Measurements from ENCODE around the gene FGF14.

DNA sequence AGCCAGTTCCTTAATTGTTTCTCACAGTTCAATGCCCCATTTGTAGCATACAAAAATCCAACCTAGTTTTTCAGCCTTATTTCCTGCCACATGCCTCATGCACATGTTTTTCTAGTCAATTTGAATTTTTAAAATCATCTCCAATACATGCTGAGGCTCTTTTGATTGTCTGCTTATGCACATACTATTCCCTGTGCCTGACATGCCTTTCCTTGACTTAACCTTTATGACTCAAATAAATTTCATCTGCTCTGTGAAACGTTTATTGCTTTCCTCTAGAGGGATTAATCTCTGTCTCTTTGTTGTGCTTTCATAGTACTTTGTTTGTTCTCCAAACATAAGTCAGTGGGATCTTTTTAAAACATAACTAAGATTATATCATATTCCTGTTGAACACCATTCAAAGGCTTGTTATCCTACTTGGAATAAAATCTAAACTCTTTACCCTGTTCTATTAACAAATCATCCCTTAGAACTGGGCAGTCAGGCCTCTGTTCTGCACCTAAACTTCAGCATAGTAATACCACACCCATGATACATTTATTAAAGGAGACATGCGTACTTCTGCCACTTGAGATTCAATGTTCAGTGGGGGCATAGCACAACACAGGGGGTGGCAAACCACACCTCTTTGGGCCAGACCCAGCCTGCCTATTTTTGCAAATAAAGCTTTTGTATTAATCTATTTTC lies 346.6 kb downstream of the FGF14 start:
- TF ChIP-seq, protein P1, sequence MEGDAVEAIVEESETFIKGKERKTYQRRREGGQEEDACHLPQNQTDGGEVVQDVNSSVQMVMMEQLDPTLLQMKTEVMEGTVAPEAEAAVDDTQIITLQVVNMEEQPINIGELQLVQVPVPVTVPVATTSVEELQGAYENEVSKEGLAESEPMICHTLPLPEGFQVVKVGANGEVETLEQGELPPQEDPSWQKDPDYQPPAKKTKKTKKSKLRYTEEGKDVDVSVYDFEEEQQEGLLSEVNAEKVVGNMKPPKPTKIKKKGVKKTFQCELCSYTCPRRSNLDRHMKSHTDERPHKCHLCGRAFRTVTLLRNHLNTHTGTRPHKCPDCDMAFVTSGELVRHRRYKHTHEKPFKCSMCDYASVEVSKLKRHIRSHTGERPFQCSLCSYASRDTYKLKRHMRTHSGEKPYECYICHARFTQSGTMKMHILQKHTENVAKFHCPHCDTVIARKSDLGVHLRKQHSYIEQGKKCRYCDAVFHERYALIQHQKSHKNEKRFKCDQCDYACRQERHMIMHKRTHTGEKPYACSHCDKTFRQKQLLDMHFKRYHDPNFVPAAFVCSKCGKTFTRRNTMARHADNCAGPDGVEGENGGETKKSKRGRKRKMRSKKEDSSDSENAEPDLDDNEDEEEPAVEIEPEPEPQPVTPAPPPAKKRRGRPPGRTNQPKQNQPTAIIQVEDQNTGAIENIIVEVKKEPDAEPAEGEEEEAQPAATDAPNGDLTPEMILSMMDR (conservative IDR thresholded peaks at IDR 0.05): no peak
- TF ChIP-seq ZFX (IDR thresholded peaks at IDR 0.05): no peak

All from C4-2B (cell line).